ENCODE data around the gene STX7. TPM values are rescaled to one million over a fixed set of nuclear protein-coding genes. Genes with fewer than 3 reads are reported as not detected.

STX7 gene
- total RNA-seq, 1 experiment from 2014 or later: 25.6 TPM

GRCh38 chr6:132399376-132400074 is 113.4 kb downstream of the STX7 start (continued):
- no peak for TF ChIP-seq ZBTB21 (CRISPR knock-in tag; IDR thresholded peaks at IDR 0.05; ENCODE audit: borderline replicate concordance)

Other genes starting within 250 kb of the STX7 start
- gene MOXD1, start 111.6 kb downstream of the STX7 start, total RNA-seq (2021): 1.7 to 2.4 TPM (median 2.3 TPM) in 3 replicates
- gene TAAR9, start 25.2 kb upstream of the STX7 start, total RNA-seq (2021): not detected in 3 replicates
- not detected in 3 replicates for gene TAAR8, start 39.6 kb upstream of the STX7 start, total RNA-seq (2021)
- not detected in 3 replicates for gene TAAR6, start 57.2 kb upstream of the STX7 start, total RNA-seq (2021)
- gene TAAR5, start 76.6 kb upstream of the STX7 start, total RNA-seq (2021): not detected in 3 replicates
- gene TAAR2, start 111.2 kb upstream of the STX7 start, total RNA-seq (2021): not detected in 3 replicates
- not detected in 3 replicates for gene TAAR1, start 146.1 kb upstream of the STX7 start, total RNA-seq (2021)
- gene VNN1, start 200.9 kb upstream of the STX7 start, total RNA-seq (2021): 0.04 to 0.07 TPM in 2 of 3 replicates, not detected in the other
- 0.16 TPM in 1 of 3 replicates, not detected in the others for gene VNN2, start 244.8 kb upstream of the STX7 start, total RNA-seq (2021)

All from WTC11 (cell line).